NCI-H2029 (cell line): ENCODE data around the gene LHX1.

Source experiments
- DNase-seq: peaks from one replicate; lab custom pipeline; 2025; lab: John Stamatoyannopoulos, UW

LHX1 gene

DNA sequence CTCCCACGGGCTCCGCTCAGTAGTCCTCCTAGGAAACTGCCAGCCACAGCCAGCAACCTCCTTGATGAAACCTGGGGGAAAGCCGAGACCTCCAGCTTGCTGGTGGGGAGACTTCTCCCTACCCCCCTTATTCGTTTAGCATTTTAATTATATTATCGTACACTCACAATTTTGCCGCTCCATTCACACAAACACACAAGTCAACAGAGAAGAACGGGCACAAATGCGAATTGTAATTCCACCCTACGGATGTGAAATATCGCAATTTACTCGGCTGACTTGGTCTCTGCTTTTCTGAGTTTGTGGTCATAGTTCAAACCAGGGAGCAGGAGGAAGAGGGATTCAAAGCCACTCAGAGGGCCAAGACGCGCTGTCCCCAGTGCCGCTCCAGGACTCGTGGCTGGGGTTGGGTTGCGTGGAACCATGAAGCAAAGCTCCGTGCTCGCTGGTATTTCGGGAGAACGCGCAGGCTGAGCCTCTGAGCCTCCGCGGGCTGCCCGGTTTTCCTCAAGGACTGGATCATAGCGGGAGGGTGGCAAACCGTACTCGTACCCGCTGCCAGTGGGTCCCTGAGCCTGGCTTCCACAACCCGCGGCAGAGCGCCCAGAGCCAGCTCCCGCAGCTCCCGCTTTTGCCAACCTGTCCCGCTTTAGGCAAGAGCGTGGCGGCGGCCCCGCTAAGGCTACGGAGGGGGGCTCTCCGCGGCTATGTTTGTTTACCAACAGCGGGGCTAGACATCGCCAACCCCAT lies 2.0 kb downstream of the LHX1 start:
- DNase-seq = no peak

DNA sequence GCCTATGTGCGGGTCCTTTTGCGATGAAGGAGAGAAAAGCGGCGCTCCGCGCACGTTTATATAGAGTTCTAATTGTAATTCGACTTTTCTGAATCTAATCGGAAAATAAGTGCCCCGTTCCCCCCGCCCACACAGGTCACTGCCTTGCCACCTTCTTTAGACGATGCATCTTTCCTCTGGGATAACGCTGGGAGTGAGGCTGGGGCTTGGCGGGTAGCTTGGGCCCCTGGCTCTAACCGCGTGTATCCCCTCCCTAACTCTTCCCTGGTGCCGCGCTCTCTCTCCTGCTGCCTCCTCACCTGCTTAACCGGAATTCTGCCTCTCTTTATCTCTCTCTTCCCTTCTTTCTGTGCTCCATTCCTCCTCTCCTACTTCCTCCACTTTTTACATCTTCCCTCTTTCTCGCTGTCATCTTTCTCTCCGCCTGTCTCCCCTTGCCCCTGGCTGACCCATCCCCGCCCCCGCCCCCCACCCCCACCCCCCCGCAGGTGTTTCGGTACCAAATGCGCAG lies 2.6 kb downstream of the LHX1 start:
- DNase-seq = no peak

DNA sequence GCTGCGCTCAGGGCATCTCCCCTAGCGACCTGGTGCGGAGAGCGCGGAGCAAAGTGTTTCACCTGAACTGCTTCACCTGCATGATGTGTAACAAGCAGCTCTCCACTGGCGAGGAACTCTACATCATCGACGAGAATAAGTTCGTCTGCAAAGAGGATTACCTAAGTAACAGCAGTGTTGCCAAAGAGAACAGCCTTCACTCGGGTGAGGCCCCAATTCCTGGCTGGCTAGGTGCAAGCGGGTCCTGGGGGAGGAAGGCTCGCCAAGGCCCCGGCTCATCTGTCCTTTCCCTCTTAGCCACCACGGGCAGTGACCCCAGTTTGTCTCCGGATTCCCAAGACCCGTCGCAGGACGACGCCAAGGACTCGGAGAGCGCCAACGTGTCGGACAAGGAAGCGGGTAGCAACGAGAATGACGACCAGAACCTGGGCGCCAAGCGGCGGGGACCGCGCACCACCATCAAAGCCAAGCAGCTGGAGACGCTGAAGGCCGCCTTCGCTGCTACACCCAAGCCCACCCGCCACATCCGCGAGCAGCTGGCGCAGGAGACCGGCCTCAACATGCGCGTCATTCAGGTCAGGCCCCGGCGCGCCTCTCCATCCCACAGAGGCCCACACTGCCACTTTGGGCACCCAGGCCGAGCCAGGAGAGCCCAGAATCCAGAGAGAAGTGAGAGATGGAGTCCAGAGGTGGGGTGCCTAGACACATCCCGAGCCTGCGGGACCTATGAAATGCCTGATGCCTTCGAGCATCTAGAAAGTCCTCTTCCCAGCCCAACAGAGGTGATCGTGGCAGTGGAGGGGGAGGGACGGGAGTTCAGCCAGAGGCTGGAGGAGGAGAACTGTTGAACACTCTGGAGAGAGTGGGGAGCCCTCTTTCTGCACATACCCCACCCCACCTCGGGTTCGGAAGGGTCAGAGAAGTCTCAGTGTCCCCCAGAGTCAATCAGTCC lies 3.3 kb downstream of the LHX1 start:
- no peak for DNase-seq

DNA sequence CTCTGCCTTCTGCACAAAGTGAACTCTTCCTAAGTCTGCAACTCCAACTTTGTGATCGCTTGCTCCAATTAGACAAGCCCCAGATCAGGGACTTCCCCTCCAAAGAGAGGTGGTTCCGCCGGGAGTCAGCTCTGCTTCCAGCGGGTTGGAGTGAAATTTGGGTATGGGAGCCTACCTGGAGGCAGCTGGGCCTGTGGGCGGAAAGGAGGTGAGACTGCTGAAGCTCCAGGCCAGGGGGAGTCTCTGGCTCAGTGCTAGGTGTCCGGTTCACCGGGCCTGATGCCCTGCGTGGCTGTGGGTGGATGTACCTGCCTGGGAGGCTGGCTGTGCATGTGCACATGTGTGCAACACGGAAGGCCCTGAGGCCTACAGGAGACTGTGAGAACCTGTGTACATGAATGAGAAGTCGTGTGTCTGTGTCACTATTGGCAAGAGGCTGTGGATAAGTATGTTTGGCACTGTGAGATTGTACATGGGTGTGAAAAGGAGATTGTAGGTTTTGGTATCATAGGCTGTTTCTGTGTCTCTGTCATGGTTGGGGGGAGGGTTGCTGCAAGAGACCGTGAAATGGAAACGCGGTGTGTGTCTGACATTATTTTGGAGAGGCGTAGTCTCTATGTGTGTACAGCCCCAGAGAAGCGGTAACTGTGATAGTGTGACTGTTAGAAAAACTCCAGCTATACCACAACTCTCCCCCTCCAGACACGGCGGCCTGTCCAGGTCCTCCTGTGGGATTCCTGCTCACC lies 4.2 kb downstream of the LHX1 start:
- no peak for DNase-seq

DNA sequence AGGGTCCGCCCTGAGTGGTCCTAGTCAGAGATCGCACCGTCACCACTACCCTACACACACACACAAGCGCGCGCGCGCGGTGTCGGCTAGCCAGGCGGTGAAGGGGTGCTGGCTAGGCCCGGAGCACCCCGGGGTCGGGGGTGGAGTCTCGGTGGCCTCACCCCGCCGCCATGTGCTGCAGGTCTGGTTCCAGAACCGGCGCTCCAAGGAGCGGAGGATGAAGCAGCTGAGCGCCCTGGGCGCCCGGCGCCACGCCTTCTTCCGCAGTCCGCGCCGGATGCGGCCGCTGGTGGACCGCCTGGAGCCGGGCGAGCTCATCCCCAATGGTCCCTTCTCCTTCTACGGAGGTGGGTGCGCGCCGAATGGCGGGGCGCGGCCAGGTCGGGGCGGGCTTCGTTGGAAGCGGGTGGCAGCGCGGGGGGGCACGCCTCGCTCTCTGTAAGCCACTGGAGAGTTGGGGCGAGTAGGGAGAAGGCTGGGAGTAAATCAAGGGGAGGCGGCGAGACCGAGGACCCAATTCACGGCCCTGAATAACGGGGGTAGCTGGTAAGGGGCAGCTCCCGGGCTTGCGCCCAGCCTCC lies 4.8 kb downstream of the LHX1 start:
- no peak for DNase-seq

DNA sequence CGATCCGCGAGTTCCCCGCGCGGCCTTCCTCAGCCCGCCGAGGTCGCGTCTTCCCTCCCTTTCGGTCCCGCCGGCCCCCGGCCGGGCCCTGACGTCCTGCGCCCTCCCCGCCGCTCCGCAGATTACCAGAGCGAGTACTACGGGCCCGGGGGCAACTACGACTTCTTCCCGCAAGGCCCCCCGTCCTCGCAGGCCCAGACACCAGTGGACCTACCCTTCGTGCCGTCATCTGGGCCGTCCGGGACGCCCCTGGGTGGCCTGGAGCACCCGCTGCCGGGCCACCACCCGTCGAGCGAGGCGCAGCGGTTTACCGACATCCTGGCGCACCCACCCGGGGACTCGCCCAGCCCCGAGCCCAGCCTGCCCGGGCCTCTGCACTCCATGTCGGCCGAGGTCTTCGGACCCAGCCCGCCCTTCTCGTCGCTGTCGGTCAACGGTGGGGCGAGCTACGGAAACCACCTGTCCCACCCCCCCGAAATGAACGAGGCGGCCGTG lies 5.4 kb downstream of the LHX1 start:
- DNase-seq = no peak

DNA sequence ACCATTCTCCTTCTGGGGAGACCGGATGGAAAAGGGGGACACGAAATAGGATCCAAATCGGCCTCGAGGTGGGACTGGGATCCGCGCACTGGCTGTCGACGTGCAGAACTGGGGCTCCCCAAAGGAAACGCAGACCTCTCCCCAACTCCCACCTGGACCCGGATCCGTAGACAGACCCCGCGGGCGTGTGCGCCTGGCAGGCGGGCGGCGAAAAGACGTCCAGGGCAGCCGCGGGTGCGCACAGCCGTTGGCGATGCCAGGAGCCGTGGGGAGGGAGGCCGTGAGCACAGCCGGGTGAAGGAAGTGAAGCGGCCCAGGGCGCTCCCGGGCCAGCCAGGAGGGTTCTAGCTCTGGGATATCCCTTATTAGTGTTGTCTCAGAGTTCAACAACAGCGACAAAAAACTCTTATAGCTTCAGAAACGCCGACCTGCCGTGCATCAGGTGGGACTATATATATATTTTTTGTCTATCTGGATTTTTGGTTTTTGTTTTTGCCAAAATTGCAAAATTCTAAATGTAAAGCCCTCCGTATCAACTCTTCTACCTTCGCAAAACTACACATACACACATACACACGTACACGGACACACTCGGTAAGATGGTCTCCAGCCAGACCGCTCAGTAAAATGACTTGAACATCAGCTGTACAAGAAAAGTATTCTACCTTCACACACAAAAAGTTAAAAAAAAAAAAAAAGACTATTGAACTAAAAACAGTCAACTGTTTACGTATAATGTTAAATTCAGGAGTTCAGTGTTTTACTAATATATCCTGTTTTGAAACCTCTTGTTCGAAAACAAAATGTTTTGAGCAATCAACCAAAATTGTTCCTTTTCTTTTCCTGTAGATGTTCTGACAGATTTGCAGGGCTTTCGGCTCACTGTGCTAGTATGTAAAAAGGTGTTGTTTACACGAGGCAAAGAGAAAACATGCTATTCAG lies 6.2 kb downstream of the LHX1 start:
- no peak for DNase-seq

DNA sequence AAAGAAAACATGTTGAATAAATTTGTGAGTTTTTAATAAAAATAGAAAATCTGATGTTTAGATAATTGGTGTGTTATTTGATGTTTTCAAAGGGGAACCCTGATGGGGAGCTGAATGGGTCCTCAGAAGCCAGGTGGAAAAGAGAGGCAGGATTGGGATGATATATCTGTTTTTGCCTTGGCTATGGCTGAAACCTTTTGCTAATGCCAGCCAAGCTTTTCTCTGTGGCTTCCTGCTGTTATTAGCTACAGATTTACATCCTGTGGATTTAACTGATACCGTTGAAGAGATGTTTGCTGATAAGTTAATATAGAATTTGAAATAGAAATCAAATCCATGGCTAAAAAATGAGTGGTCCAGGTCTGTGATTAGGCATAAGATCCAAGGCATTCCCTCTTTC lies 7.3 kb downstream of the LHX1 start:
- no peak for DNase-seq

DNA sequence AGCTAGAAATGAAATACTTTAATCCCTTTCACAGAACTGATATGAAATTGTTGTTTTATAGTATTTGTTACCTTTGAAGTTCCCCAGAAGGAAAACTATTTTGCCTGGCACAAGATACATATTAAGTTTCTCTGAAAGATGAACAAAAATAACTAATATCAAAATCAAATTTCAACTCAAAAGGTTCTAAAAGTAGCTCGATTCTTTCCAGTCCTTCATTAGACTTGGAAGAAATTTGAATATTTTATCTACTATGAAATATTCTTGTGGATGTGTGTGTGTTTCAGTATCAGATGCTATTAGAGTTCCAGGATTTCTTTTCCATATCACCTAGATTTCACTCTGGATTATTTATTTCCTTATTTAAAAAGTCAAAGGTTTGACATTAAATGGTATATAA lies 7.9 kb downstream of the LHX1 start:
- DNase-seq = no peak

DNA sequence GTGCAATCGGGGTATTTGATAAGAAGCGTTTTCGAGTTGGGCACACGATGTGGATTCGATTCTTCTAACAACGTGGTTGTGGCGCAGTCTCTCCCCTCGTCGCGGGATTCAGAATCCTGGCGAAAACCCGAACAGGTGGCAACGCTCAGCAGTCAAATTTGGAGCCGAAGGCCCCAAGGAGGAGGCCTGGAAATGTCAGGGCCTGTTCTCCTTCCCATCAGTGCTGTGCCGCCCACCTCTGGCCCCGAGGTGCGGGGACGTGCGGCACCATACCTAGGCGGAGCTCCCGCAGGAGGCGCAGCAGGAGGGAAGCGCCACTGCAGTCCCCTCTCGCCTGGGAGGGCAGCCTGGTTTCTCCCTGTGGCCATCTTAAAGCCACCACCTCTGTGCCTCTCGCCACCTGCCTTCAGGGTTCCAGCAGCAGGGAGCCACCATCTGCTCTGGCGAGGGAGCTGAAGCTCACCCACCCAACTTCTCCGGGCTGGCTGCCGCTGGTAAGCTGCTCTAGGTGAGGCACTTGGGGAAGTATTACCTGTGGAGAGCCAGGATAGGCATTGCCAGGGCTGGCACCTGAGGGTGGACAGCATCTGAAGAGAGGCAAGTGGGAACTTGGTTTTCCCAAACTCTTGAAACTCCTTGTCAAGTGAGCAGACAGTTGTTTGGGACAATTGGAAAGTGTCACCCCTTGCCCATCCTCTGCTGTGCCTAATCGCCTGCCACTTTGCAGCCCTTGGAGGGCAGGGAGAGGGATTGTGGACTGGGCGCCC lies 8.9 kb downstream of the LHX1 start:
- DNase-seq = no peak

DNA sequence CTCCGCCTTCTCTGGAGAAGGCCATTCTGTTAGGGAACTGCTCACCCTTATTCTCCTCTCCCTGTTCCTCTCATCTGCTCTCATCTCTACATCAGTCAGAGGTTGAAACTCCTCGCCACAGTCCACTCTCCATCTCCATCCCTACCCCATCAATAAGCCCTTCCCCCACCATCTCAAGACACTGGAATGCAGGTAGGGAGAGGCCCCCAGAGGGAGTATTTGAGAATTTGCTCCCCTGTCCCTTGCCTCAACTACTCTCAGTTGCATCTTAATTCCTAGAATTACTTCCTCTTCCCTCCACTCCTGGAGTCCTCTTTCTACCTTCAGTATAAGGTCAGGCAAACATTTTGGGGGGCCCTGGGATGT lies 9.4 kb downstream of the LHX1 start:
- DNase-seq = no peak

DNA sequence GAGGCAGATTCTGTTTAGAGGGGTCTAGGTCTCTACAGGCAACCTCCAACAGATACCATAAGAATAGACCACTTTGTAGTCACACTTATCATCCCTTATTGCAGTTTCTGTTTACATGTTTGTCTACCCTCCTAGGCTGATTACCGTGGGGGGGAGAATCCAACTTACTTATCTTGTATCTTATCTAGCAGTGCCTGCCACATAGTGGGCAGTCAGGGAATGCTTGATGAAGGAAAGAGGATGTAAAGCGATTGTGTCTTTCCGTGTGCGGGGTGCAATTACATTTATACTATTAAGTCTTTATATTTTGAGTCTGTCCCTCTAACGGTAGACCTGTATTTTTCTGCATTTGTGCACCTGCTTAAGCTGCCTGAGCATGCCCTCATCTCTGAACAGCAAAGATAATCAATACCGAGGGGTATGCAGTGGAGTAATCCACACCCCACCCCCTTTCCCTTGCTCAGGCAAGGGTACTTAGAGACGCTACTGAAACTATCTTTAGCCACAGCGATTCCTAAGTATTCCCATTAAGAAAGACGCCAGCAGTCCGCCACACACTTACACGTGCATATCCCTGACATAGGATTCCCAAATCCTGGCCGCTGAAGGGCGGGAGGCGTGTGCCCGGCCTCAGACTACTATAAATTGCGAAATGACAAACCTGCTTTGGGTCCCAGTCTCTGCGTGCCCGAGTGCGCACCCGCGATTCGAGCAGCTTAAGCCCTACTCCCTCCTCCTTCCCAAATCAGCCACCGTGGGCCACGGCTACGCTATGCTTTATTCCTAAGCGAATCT lies 10.8 kb downstream of the LHX1 start:
- DNase-seq = no peak

DNA sequence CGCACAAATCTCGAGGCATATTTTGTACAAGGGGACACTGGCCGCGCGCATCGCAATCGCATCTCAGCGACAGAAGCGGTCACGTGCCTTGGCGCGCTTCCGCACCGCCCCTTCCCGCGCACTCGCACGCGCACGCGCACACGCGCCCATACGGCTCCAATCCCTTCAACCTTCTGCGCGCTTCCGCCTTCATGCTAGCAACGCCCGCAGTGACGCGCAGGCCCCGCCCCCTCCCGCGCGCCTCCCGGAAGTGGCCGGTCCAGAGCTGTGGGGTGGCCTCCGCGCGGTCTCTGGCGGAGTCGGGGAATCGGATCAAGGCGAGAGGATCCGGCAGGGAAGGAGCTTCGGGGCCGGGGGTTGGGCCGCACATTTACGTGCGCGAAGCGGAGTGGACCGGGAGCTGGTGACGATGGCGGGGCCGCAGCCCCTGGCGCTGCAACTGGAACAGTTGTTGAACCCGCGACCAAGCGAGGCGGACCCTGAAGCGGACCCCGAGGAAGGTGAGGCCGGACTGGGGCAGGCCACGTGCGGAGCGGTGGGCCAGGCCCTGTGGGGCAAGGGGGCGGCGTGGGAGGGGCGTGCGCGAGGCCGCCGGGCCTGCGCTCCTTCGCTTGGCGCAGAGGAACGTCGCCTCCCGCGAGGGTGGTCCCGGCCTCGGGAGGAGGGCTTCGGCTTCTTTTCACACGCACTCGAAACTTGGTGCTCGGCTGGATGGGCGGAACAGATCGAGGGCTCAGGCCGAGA lies 11.6 kb downstream of the LHX1 start, which contains the start of gene AATF:
AATF (plus strand) TSS at position 238 of the 744 bp plus-strand sequence; CDS start at position 410, 172 bp downstream.
- peak; percentile 90 for DNase-seq

DNA sequence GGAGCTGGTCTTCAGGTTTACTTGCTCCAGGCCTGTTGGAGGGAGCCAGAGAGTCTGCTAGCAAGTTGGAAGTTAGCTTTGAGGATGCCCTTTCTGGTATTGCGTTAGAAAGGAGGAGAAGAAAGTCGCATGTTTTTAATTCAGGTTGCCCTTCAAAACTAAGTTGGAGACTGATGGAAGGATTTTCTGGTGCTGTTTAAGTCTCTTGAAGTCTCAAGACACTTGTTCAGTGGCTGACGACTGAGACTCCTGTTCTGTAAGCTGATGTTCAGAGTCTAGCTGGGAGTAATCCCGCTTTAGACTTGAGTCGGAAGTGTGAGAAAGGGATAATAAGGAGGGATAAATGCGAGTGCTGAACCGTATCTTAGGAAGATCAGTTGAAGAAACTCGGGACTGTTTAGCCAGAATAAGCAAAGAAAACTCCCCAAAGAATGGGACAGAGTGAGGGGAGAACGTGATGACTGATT lies 12.2 kb downstream of the LHX1 start:
- no peak for DNase-seq

DNA sequence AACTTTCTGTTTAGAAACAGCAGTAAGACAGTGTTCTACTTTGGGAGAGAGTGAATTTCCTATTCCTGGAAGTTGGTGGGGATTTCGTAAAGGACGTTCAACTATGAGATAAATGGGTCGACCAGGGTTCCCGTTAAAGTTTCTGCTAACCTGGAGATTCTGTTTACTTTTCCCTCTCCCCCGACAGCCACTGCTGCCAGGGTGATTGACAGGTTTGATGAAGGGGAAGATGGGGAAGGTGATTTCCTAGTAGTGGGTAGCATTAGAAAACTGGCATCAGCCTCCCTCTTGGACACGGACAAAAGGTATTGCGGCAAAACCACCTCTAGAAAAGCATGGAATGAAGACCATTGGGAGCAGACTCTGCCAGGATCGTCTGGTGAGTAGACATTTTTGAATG lies 12.8 kb downstream of the LHX1 start:
- DNase-seq = no peak

DNA sequence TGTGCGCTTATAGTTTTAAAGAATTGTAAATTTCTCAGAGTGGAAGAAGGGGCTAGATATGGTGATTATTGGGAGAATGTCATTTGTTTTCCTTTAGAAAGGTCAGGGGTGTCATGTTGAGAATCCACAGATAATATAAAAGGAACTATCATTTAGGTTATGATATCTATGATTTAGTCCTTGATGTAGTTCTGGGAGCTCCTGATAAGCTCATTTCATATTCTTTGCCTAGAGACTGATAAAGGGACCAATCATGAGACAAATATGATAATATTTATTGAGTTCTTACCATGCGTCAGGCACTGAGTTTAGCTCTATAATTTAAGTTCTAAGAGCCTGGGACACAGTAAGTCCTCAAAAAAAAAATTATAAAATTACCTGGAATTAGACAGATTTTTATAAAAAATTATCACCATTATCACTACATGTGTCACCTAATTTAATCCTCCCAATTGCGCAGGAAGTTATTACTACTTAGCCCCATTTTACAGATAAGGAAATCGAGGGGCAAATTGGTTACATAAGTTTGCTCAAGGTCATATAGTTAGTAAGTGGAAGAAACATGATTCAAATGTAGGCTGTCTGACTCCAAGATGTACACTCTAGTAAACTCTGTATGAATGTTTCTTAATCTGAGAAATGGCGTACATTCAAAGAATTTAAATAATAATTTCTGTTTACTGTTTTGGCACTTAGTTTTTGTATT lies 14.0 kb downstream of the LHX1 start:
- no peak for DNase-seq

DNA sequence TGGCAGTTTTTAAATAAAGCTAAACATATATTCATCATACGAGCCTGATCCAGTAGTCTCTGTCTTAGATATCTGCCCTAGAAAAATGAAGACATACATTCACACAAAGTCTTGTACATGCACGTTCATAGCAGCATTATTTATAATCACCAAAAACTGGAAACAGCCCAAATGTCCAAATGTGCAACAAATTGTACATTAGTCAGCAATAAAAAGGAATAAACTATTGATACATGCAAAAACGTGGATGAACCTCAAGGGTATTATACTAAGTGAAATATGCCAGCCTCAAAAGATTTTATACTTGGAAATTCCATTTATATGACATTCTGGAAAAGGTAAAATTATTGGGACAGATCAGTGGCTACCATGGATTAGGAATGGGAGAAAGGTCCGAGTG lies 34.2 kb downstream of the LHX1 start:
- no peak for DNase-seq
